ENCODE data around the gene ADIPOR2.
"Not testable (repeated sequence)": the region's sequence is repeated elsewhere in the genome, so short reads cannot be mapped to it uniquely, and the experiment has no call there.

ADIPOR2 gene

DNA sequence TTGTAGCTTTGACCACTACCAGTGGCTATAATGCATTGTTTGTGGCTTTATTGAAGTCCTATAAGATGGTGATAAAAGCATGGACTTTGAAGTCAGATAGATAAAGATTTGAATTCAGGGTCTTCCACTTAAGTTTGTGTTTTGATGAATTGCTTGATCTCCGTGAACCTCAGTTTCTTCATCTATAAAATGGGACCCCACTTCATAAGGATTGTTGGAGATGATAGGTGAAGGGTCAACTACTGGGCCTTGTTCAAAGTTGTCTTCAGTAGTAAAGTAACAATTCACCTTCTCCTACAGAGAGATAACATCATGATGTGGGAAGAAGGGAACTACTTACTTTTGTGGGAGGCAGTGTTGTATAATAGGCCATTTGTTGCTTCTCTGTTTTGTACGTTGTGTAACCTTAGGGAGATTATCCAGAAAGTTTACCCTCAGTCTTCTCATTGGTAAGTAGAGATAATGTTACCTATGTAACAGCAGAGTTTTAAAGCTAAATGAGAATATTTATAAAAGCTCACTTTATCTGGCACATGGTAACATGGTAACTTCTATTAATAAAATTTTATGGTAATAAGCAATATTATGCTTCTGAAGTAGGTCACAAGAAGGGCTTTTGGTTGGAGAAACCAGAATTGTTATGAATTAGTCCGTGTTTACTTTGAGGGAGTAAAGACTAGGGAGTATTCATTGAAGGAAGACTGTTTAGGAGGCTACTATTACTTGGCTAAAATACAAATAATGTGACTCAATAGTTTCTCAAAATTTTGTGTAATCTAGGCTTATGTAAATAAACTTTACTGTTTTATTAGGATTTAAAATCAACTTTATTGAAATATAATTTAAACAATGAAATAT is 15.1 kb downstream of the ADIPOR2 start:
- no peak for DNase-seq

DNA sequence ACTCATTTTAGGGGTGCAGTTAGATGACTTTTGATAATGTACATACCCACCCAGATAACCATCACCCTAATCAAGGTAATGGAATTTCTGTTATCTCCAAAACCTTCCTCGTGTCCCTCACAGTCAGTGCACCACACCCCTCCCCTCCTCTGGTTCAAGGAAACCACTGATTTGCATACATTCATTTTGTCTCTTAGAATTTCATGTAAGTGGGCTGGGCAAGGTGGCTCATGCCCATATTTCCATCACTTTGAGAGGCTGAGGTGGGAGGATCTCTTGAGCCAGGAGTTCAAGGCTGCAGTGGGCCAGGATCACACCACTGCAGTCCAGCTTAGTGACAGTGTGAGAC is 15.7 kb downstream of the ADIPOR2 start:
- DNase-seq, result no peak

DNA sequence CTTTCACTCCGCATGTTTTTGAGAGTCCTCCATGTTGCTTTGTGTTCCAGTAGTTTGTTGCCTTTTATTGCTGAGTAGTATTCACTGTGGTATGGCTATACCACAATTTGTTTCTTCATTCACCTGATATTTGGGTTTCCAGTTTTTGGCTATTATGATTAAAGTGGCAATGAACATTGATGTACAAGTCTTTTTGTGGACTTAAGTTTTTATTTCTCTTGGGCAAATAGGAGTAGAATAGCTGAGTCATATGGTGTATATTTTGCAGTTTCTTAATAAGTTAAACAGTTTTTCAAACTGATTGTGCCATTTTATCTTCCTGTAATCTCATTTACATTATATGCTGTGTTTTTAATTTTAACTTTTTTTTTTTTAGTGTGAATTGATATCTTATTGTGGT is 16.2 kb downstream of the ADIPOR2 start:
- no peak for DNase-seq

DNA sequence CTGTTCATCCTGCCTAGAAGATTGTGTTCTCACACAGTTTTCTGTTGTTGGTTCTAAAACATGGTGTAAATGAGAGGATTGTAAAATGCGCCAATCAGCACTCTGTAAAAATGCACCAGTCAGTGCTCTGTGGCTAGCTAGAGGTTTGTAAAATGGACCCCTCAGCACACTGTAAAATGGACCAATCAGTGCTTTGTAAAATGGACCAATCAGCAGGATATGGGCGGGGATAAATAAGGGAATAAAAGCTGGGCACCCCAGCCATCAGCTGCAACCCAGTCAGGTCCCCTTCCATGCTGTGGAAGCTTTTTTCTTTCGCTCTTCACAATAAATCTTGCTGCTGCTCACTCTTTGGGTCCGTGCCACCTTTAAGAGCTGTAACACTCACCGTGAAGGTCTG is 19.1 kb downstream of the ADIPOR2 start:
- DNase-seq, result not testable (repeated sequence)

DNA sequence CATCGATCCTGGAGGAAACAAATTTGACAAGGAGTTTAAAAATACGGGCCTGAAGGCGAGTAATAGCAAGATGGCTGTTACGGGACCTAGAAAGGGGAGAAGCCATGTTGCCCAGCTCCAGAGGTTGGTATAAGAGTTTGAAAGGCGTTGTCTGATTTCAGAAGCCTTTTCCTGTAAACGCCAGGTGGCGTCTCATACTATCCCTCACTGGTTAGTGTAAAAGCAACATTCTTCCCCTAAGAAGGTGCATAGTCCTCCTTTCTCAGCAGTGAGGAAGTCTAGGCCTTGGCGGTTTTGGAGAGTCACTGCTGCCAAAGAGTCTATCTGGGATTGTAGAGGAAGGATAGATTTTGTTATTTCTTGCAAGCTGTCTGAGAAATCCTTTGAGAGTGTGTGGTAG is 20.0 kb downstream of the ADIPOR2 start:
- DNase-seq, result not testable (repeated sequence)

DNA sequence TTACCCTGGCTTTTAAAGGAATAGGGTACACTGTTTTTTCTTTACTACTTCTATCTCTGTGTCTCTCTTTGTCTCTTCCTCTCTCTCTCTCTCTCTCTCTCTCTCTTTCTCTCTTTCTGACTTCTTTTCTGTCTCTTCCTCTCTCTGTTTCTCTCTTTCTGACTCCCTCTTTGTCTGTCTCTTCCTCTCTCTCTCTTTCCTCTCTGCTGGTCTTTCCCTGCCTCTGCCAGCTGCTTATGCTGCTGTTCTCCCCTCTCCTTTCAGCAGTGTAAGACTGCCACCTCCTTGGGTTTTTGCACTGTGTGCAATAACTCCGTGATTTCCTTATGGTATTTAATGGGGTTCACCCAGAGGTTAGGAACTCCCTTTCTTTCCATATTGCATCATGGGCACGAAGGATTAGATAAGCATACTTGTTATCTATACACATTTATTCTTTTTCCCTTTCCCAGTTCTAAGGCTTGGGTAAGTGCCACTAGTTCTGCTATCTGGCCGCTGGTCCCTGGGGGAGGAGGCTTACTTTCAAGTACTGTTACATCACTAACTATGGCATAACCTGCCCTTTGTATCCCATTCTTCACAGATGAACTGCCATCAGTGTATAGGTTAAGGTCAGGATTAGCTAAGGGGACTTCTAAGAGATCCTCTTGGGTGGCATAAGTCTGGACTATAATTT is 20.8 kb downstream of the ADIPOR2 start:
- DNase-seq, result not testable (repeated sequence)

DNA sequence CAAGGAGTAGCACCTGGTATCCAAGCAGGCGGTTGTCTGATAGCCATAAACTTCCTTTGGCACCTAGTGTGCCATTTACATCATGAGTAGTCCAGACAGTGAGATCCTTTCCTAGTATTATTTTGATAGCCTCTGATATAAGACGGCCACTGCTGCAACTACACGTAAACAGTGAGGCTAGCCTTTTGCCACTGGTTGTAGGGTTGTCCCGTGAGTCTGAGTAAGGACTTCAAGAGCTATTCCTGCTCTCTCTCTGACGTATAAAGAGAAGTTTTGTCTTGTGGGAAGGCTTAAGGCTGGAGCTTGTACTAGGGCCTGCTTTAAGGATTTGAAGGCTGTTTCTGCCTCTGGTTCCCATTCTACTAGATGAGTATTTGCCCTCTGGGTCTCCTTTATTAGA is 21.4 kb downstream of the ADIPOR2 start:
- not testable (repeated sequence) for DNase-seq

DNA sequence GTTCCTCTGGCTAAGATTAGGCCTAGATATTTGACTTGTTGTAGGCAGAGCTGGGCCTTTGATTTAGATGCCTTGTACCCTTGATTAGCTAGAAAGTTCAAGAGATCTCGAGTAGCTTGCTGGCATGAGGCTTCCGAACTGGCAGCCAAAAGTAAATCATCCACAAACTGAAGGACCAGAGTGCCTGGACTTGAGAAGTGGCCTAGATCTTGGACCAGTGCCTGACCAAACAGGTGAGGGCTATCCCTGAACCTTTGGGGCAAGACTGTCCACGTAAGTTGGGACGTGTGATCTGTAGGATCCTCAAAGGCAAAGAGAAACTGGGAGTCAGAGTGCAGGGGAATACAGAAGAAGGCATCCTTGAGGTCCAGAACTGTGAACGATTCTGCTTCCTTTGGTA is 22.0 kb downstream of the ADIPOR2 start:
- not testable (repeated sequence) for DNase-seq

DNA sequence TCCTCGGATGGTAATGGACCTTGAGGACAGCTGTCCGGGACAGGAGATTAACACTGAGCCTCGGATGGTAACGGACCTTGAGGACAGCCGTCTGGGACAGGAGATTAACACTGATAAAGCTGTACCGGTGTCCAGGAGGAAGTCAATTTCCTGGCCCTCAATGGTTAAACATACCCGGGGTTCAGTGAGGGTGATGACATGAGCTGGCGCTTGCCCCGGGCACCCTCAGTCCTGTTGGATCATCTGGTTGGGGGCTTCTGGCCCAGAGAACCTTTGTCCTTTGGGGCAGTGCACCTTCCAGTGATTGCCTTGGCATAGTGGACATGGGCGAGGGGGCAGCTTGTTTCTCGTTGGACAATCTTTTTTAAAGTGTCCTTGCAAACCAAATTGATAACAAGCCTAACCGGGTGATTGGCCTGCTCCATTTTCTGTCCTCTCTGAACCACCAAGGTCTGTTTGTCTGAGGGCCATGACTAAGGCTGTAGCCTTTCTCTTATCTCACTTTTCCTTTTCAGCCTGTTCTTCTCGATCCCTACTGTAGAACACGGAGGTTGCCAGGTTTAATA is 23.0 kb downstream of the ADIPOR2 start:
- DNase-seq, result not testable (repeated sequence)

DNA sequence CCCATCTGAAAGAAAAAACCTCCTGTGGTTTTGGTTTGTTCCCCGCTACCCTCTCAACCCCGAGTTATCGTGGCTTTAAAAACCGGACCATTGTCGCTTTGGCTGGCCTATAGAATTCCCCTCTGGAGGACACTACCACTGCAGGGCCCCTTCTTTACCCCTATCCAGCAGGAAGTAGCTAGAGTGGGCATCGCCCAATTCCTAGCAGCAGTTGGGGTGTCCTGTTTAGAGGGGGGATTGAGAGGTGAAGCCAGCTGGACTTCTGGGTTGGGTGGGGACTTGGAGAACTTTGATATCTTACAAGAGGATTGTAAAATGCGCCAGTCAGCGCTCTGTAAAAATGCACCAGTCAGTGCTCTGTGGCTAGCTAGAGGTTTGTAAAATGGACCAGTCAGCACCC is 24.6 kb downstream of the ADIPOR2 start:
- not testable (repeated sequence) for DNase-seq

DNA sequence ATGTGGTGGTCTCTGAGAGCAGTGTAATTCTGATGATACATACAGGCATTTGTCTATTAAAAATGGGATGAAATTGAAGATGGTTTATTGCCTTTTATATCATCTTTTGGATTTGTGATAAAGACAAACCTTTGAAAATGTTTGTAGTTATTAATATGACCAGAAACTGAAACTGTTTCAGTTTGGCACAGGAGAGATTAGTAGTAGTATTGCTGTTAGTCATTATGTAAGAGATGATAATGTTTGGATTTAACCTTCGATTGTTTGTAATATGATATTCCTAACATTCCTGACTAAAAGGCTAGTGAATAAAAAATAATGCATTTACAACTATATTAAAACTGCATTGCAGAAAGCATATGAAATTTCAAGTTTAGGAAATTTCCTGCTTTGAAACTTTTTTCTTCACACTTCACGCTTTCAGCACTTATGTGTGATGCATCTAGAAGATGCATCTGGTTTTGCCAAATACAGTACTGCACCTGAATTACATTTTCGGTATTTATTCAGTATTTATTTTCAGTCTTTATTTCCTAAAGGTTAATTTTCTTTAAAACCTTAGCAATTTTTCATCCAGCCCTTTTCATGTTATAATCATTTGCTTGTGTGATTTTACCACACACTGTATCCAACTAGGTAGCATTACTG is 25.5 kb downstream of the ADIPOR2 start:
- no peak for DNase-seq

DNA sequence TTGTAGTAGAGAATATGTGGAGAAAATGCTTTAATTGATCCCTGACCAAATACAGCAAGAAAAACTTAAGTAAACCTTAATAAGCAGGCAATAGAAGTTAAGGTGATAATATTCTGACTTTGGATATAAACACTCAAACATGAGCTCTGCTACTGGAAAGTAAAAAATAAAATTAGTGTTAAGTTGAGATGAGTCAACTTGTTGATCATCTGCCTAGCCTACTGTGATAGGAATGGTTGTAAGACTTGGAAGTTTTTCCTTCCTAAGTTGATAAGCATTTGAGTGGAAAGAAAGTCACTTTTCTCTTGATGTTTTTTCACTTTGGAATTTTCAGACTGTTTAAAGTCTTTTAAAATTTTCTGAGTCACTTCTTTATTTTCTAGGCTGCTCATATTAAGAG is 26.0 kb downstream of the ADIPOR2 start:
- no peak for DNase-seq

DNA sequence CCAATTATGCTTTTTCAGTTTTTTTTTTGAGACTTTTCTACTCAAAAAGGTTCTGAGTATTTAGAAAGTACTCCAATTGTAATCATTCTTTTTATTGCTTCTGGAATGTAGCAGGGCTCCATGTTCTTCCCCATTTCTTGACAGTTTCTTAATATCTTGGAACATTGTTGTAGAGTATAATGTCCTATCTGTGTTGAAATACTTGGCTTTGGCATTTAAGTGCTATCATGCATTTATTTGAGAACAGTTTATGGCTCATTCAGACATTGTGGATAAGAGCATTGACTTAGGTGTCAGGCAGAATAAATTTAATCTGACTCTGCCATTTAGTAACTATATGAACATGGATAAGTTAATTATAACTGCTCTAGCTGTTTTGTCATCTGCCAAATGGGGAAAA is 28.3 kb downstream of the ADIPOR2 start:
- DNase-seq, result no peak

DNA sequence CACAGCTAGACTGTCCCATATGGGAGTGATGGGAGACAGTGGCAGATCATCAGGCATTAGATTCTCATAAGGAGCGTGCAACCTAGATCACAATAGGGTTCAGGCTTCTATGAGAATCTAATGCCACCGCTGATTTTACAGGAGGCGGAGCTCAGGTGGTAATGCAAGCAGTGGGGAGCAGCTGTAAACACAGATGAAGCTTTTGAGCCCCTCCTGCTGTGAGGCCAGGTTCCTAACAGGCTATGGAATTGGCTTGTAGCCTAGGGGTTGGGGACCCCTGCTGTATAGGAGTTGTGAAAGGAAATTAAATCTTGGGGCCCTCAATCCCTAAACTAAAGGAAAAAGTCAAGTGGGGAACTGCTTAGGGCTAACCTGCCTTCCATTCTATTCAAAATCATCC is 29.6 kb downstream of the ADIPOR2 start:
- DNase-seq, result no peak

DNA sequence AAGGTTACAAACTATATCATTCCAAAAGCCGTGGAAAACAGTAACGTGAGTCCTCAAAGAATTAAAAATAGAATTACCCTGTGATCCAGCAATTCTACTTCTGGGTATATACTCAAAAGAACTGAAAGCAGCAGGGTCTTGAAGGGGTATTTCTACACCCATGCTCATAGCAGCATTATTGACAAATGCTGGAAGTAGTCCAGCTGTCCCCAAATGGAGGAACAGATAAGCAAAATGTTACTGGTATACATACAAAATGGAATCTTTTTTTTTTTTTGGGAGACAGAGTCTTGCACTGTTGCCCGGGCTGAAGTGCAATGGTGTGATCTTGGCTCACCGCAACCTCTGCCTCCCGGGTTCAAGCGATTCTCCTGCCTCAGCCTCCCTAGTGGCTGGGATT is 32.9 kb downstream of the ADIPOR2 start:
- DNase-seq, result no peak

DNA sequence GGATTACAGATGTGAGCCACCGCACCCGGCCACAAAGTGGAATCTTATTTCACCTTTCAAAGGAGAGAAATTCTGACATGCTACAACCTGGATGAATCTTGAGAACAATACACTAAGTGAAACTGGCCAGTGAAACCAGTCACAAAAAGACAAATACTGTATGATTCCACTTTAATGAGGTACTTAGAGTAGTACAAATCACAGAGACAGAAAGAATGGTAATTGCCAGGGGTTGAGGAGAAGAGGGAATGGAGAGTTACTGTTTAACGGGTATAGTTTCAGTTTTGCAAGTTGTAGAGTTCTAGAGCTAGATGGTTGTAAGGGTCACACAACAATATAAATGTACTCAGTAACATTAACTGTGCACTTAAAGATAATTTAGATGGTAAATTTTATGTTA is 33.4 kb downstream of the ADIPOR2 start:
- DNase-seq, result no peak

DNA sequence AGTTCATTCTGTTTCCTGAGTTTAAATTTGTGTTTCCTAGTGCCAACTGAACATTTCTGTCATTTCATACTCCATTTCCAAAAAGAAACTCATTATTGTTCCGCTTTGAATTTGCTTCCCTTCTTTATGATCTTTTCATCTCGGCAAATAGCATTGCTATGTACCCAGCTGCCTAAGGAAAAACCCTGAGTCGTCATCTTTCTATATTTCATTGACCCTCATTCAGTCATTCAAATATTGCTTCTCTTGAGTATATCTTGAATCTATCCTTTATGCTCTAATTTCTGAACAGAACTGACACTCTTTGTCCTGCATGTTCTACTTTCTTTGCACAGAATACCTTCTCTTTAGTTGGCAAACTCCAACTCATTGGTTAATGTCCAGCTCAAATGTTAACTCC is 35.9 kb downstream of the ADIPOR2 start:
- DNase-seq, result no peak

DNA sequence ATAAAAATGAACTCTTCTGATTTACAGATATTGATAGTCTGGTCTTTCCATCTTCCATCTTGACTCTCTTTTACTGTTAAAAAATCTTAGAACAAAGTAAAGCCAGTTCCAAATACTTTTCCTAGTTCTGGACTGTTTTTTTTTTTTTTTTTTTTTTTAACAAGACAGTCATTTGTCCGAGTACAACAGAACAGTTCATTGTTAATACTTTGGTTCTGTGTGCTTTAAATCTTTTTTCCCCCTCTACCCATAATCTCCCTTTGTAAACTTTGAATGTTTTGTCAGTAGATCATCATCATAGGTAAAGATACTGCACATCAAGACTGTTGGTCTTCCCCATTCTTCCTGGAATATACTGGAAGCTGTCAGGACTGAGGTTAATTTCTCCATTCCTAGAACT is 38.0 kb downstream of the ADIPOR2 start:
- DNase-seq, result no peak

DNA sequence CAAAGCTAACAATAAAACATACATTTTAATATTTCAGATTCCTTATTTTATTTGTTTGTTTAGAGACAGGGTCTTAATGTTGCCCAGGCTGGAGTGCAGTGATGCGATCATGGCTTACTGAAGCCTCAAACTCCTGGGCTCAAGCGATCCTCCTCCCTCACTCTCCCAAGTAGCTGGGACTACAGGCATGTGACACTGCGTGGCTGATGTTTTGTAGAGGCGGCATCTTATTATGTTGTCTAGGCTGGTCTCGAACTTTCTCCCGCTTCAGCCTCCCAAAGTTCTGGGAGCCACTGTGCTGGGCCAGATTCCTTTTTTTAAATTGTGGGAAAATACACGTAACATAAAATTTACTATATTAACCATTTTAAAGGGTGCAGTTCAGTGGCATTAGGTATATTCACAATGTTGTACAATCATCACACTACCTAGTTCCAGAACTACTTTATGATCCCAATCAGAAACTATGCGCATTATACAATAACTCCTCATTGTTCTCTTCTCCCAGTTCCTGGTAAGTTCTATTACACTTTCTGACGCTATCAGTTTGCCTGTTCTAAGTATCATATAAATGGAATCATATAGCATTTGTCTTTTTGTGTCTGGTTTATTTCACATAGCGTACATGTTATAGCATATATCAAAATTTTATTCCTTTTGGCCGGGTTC is 40.3 kb downstream of the ADIPOR2 start:
- DNase-seq, result no peak

DNA sequence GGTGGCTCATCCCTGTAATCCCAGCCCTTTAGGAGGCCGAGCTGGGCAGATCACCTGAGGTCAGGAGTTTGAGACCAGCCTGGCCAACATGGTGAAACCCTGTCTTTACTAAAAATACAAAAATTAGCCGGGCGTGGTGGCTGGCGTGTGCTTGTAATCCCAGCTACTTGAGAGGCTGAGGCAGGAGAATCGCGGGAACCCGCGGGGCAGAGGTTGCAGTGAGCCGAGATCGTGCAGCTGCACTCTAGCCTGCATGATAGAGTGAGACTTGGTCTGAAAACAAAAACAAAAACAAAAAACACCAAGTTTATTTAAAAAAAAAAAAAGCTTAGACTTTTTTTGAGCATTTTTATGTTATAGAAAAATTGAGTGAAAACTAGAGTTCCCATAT is 40.8 kb downstream of the ADIPOR2 start:
- DNase-seq, result not testable (repeated sequence)

DNA sequence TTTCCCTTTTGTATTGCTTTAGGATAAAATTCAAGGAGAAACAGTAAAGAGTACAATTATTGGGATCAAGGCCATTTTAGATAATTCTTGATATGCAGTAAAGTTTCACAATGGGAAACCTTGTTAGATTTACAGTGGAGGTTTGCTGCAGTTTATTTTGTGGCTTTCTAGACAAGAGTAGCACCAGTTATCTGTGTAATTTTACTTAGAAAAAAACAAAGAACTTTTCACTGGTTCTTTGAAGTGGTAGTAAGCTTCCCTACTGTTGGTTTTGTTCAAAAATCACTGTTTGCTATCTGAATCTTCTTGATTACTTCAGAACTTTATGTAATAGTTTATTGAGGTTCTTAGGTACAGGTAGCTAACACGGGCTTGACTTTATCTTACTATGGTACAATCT is 42.0 kb downstream of the ADIPOR2 start:
- DNase-seq, result no peak

DNA sequence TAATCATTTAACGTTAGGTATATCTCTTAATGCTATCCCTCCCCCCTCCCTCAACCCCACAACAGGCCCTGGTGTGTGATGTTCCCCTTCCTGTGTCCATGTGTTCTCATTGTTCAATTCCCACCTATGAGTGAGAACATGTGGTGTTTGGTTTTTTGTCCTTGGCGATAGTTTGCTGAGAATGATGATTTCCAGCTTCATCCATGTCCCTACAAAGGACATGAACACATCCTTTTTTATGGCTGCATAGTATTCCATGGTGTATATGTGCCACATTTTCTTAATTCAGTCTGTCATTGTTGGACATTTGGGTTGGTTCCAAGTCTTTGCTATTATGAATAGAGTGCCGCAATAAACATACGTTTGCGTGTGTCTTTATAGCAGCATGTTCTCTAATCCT is 42.8 kb downstream of the ADIPOR2 start:
- not testable (repeated sequence) for DNase-seq

DNA sequence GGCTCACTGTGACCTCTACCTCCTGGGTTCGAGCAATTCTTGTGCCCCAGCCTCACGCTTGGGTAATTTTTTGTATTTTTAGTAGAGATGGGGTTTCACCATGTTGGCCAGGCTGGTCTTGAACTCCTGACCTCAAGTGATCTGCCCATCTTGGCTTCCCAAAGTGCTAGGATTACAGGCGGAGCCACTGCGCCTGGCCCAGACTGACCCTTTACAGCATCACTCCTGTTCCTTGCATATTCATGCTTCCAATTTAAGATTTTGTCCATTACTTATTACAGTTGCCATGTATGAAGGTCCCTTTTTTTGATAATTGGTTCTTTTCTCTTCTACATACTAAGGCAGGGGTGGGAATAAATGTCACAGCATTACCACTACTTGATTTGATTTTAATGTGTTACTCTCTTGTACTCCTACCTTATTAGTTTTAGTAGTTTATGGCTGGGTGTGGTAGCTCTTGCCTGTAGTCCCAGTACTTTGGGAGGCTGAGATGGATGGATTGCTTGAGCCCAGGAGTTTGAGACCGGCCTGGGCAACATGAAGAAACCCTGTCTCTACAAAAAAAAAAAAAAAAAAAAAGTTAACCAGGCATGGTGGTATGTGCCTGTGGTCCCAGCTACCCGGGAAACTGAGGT is 46.9 kb downstream of the ADIPOR2 start:
- DNase-seq, result no peak

All from CD4-positive, alpha-beta T cell treated with Interleukin-15 for 1 hour (primary cell).